ENCODE results near the gene MAP3K1.

GRCh38 chr5:56893251-56893951 is 78.1 kb downstream of the MAP3K1 start:
- TF ChIP-seq CTCF (IDR thresholded peaks at IDR 0.05 in 4 of 5, conservative IDR thresholded peaks at IDR 0.05 in 1 of 5) (no peak), POLR2A (IDR thresholded peaks at IDR 0.05) (no peak)
